Esophagus squamous epithelium (tissue), 4 donors: ENCODE data around the gene KCNAB3.

Experiments used
- POLR2A ChIP-seq, 4 donors: fragments of 450-650 bp; IDR thresholded peaks; one replicate each; pipeline ENCODE4 v1.6.1; 2017; ENCODE audit warnings: antibody characterized with exemption in 4 of 4, mild to moderate bottlenecking in 4 of 4, moderate library complexity in 3 of 4
- TF ChIP-seq, protein P1 (sequence below), 6 experiments: fragments of 450-650 bp in 4 of 6; fragments of 200-600 bp in 2 of 6; sonication (generic) in 2 of 6; IDR thresholded peaks; one replicate each; pipeline ENCODE4 v1.5.1; 2016 to 2019; ENCODE audit warnings: antibody characterized with exemption in 6 of 6, mild to moderate bottlenecking in 4 of 6, moderate library complexity in 4 of 6

DNA sequence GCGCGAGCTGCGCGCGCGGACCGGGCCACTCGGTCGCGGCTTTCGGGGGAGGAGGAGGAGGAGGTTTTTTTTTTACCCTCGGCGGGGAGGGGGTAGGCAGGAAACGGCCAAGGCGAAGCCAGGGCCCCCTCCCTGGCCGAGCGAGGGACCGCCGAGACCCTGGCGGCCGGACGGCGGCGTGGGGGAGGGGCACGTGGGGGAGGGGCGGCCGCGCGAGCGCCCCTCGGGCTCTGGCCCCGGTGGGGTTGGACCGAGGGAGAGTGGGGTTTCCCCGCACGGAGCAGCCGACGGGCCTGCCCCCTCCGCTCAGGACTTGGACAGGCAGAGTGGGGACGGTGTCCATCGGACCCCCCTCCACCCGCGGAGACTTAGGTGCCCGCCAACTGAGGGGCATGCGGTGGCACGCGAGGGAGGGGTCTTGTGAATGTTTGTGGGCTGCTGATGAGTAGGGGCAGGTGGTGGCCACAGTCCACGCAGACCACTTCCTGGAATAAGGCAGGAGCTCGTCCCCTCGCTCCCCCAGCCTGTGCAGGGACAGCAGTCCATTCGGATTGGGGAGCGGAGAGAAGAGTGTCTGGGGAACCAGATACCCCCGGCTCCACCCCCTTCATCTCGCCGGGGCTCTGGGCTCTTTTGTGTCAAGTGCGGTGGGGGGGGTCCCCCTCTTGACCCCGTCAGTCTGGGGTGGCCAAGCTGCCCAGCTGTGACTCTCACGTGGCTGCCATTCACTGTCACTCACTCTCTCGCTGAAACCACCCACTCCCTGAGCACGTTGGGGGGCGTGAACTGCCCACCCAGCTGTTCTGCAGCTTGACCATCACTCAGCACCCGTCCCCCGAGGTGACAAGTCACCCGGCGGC is 44.1 kb downstream of the KCNAB3 start:
- TF ChIP-seq, protein P1, sequence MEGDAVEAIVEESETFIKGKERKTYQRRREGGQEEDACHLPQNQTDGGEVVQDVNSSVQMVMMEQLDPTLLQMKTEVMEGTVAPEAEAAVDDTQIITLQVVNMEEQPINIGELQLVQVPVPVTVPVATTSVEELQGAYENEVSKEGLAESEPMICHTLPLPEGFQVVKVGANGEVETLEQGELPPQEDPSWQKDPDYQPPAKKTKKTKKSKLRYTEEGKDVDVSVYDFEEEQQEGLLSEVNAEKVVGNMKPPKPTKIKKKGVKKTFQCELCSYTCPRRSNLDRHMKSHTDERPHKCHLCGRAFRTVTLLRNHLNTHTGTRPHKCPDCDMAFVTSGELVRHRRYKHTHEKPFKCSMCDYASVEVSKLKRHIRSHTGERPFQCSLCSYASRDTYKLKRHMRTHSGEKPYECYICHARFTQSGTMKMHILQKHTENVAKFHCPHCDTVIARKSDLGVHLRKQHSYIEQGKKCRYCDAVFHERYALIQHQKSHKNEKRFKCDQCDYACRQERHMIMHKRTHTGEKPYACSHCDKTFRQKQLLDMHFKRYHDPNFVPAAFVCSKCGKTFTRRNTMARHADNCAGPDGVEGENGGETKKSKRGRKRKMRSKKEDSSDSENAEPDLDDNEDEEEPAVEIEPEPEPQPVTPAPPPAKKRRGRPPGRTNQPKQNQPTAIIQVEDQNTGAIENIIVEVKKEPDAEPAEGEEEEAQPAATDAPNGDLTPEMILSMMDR (IDR thresholded peaks at IDR 0.05), result no peak
- TF ChIP-seq POLR2A (IDR thresholded peaks at IDR 0.05), result no peak
